IPS-NIHi7 (cell line): ENCODE measurements around the gene GAL.
"Not testable (repeated sequence)": the region's sequence is repeated elsewhere in the genome, so short reads cannot be mapped to it uniquely, and the experiment has no call there.

Experiments used
- DNase-seq: peaks from one replicate; pipeline ENCODE4 v3.0.0; 2012; ENCODE audit warnings: mixed read lengths; ENCODE audit errors: extremely low spot score

GAL gene

GRCh38 chr11:68684385-68685356, at the start of gene GAL:
Gene GAL (plus strand): TSS chr11:68684544. CDS start chr11:68684924, 380 bp downstream.
- DNase-seq = peak; percentile 67

GRCh38 chr11:68634606-68635005, 49.7 kb upstream of the GAL start:
- DNase-seq = not testable (repeated sequence)

- DNase-seq = not testable (repeated sequence)
Observed at GRCh38 chr11:68635172-68635571, 49.2 kb upstream of the GAL start.

GRCh38 chr11:68635883-68636282, 48.5 kb upstream of the GAL start:
- DNase-seq = not testable (repeated sequence)

GRCh38 chr11:68639322-68639721, 45.0 kb upstream of the GAL start:
- DNase-seq = not testable (repeated sequence)

- DNase-seq = no peak
Observed at GRCh38 chr11:68641880-68642279, 42.5 kb upstream of the GAL start.

- no peak for DNase-seq
Observed at GRCh38 chr11:68643585-68643984, 40.8 kb upstream of the GAL start.

- no peak for DNase-seq
Observed at GRCh38 chr11:68646832-68647231, 37.5 kb upstream of the GAL start.

GRCh38 chr11:68649851-68650555, 34.3 kb upstream of the GAL start:
- no peak for DNase-seq

GRCh38 chr11:68650801-68651200, 33.5 kb upstream of the GAL start:
- DNase-seq = no peak

GRCh38 chr11:68651208-68651984, 32.9 kb upstream of the GAL start:
- peak; percentile 38 for DNase-seq

GRCh38 chr11:68651985-68652682, 32.2 kb upstream of the GAL start:
- no peak for DNase-seq

GRCh38 chr11:68652683-68653156, 31.6 kb upstream of the GAL start:
- DNase-seq = no peak

GRCh38 chr11:68653486-68654430, 30.6 kb upstream of the GAL start:
- no peak for DNase-seq

GRCh38 chr11:68654978-68655377, 29.4 kb upstream of the GAL start:
- no peak for DNase-seq

GRCh38 chr11:68655406-68655805, 28.9 kb upstream of the GAL start:
- DNase-seq = no peak

- no peak for DNase-seq
Observed at GRCh38 chr11:68655806-68656205, 28.5 kb upstream of the GAL start.

GRCh38 chr11:68657021-68657780, 27.1 kb upstream of the GAL start:
- DNase-seq = no peak

GRCh38 chr11:68658097-68658496, 26.2 kb upstream of the GAL start:
- DNase-seq = no peak
